ENCODE measurements around the gene UBE2O. TPM values are rescaled to one million over a fixed set of nuclear protein-coding genes. Genes with fewer than 3 reads are reported as not detected.

The UBE2O gene
- total and polyA plus RNA-seq, 4 donors: 25.0 to 47.4 (median 35.8) TPM

DNA sequence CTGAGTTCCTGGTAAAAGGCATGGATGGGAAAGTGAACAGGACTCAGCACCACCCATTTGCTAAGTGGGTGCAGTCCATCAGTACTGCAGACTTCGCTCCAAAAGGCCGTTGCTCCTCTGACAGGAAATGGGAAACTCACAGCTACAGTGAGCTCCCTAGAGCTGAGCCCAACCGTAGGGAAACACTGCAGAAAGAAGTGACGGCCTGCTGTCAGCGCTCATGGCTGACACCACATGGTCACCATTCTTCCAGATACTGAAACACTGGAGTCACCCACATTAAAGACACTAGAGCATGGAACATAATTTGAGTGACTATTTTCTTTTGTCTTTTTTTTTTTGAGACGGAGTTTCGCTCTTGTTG is 31.9 kb downstream of the UBE2O start:
- Histone ChIP-seq H3K9me3 (ENCODE audit: control insufficient read depth, insufficient read depth, low read length) (no peaks in the 10 kb centered on the region), H3K36me3 (ENCODE audit: control insufficient read depth, insufficient read depth, low read length) (peaks cover 14% of the 10 kb centered on the region), H3K4me3 (ENCODE audit: low read depth, low read length) (no peak overlapping the region), H3K27ac (ENCODE audit: low read depth, low read length) (no peak overlapping the region), H3K4me1 (ENCODE audit: control insufficient read depth, insufficient read depth, low read length) (peaks cover 28% of the 10 kb centered on the region), H3K27me3 (ENCODE audit: control insufficient read depth, insufficient read depth, low read length) (no peaks in the 10 kb centered on the region)
- DNase-seq (ENCODE audit: low read depth in 4 of 6, low spot score in 6 of 6): peak in 1 of 6 donors; percentile 38
- WGBS (ENCODE audit: insufficient coverage): 45% methylated on average over 5 of the region's 7 CpGs

- Histone ChIP-seq H3K27ac (ENCODE audit: low read depth, low read length) (no peak overlapping the region), H3K4me1 (ENCODE audit: control insufficient read depth, insufficient read depth, low read length) (peaks cover 28% of the 10 kb centered on the region), H3K4me3 (ENCODE audit: low read depth, low read length) (no peak overlapping the region), H3K27me3 (ENCODE audit: control insufficient read depth, insufficient read depth, low read length) (no peaks in the 10 kb centered on the region), H3K9me3 (ENCODE audit: control insufficient read depth, insufficient read depth, low read length) (no peaks in the 10 kb centered on the region), H3K36me3 (ENCODE audit: control insufficient read depth, insufficient read depth, low read length) (peaks cover 14% of the 10 kb centered on the region)
- DNase-seq (ENCODE audit: low read depth in 4 of 6, low spot score in 6 of 6): no peak
- whole genome bisulfite sequencing (ENCODE audit: insufficient coverage): 68% methylated on average over 10 of the region's 10 CpGs
Measured at GRCh38 chr17:76420356-76421043, 32.5 kb downstream of the UBE2O start.

- Histone ChIP-seq H3K4me1 (ENCODE audit: control insufficient read depth, insufficient read depth, low read length) (peaks cover 36% of the 10 kb centered on the region), H3K36me3 (ENCODE audit: control insufficient read depth, insufficient read depth, low read length) (peaks cover 14% of the 10 kb centered on the region), H3K4me3 (ENCODE audit: low read depth, low read length) (no peak overlapping the region), H3K9me3 (ENCODE audit: control insufficient read depth, insufficient read depth, low read length) (no peaks in the 10 kb centered on the region), H3K27me3 (ENCODE audit: control insufficient read depth, insufficient read depth, low read length) (no peaks in the 10 kb centered on the region), H3K27ac (ENCODE audit: low read depth, low read length) (no peak overlapping the region)
- WGBS (ENCODE audit: insufficient coverage): 68% methylated on average over 16 of the region's 17 CpGs
- peak in 2 of 6 donors; percentile 24 to 70 for DNase-seq (ENCODE audit: low read depth in 4 of 6, low spot score in 6 of 6)
Measured at GRCh38 chr17:76419576-76420260, 33.2 kb downstream of the UBE2O start.

DNA sequence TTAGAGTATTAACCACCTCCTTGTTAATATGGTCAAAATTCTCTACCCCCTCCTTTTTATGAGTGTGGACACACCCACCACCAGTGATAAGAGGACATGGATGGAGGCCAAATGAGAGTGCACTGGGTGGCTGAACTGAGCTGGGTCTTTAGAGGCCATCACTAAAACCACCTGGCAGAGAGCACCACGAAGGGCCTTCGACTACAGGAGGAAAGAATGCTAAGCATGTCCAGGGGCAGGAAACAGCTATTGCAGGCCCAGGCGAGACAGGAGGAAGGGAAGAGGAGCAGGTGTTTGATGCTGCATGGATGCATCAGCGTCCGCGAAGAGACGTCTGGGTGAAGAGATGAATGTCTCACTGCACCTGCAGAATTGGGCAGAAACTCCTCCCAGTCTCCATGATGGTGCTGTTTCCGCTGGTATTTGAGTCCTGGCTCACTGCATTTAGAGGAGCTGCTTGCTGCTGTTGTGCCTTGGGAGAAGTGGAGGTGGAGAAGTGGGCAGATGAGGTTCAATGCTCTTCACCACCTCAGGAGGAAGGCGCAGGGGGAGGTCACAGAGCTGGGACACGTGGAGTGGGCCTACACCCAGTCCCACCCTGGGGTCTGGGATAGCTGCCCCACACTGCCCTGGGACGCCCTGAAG is 35.3 kb downstream of the UBE2O start:
- H3K4me1 ChIP-seq (ENCODE audit: control insufficient read depth, insufficient read depth, low read length): peaks cover 49% of the 10 kb centered on the region
- no peaks in the 10 kb centered on the region for H3K27me3 ChIP-seq (ENCODE audit: control insufficient read depth, insufficient read depth, low read length)
- no peak overlapping the region for H3K4me3 ChIP-seq (ENCODE audit: low read depth, low read length)
- 86% methylated on average over 10 of the region's 11 CpGs for WGBS (ENCODE audit: insufficient coverage)
- H3K9me3 ChIP-seq (ENCODE audit: control insufficient read depth, insufficient read depth, low read length): no peaks in the 10 kb centered on the region
- H3K27ac ChIP-seq (ENCODE audit: low read depth, low read length): no peak overlapping the region
- peak in 1 of 6 donors; percentile 34 for DNase-seq (ENCODE audit: low read depth in 4 of 6, low spot score in 6 of 6)
- peaks cover 8% of the 10 kb centered on the region for H3K36me3 ChIP-seq (ENCODE audit: control insufficient read depth, insufficient read depth, low read length)

DNA sequence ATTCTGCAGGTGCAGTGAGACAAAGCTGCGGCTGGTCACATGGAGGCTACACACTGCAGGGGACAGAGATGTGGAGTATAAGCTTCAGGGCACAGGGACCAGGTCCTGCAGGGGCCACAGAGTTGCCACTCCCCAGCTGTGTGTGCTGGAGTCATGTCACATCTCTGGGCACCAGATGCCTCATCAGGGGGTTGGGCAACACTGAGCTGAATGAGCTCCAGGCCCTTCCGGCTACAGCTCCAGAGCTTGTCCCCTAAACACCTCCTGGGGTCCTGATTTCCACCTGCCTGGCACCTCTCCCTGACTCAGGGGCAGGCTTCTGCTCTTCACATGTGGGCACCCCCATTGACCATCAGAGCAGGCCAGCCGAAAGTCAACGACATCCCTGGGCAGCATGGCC is 36.1 kb downstream of the UBE2O start:
- Histone ChIP-seq H3K27ac (ENCODE audit: low read depth, low read length) (no peak overlapping the region), H3K4me1 (ENCODE audit: control insufficient read depth, insufficient read depth, low read length) (peaks cover 49% of the 10 kb centered on the region)
- 95% methylated on average over 4 of the region's 4 CpGs for WGBS (ENCODE audit: insufficient coverage)

DNA sequence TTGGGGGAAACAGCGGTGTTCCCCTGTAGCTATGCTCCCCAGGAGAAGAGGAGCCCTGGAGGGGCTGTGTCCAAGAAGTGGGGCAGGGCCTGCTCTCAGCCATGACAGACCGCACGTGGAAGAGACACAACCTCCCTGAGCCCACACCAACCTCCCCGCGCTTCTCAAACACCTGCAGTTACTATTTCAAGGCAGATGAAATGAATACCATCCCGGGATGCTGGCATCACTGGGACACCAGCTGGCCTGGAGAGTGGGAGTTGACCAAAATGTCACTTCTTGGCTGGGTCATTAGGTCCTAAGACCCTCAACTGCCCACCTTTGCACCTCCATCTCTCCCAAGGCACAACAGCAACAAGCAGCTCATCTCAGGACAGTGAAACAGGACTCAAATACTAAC is 36.5 kb downstream of the UBE2O start:
- Histone ChIP-seq H3K27ac (ENCODE audit: low read depth, low read length) (no peak overlapping the region), H3K4me1 (ENCODE audit: control insufficient read depth, insufficient read depth, low read length) (peaks cover 49% of the 10 kb centered on the region), H3K36me3 (ENCODE audit: control insufficient read depth, insufficient read depth, low read length) (peaks cover 14% of the 10 kb centered on the region), H3K27me3 (ENCODE audit: control insufficient read depth, insufficient read depth, low read length) (no peaks in the 10 kb centered on the region), H3K9me3 (ENCODE audit: control insufficient read depth, insufficient read depth, low read length) (no peaks in the 10 kb centered on the region), H3K4me3 (ENCODE audit: low read depth, low read length) (no peak overlapping the region)
- WGBS (ENCODE audit: insufficient coverage): 100% methylated on average over 1 of the region's 6 CpGs
- DNase-seq (ENCODE audit: low read depth in 4 of 6, low spot score in 6 of 6): no peak

More for the DNA sequence above, 36.1 kb downstream of the UBE2O start:
- Histone ChIP-seq H3K36me3 (ENCODE audit: control insufficient read depth, insufficient read depth, low read length) (peaks cover 10% of the 10 kb centered on the region), H3K9me3 (ENCODE audit: control insufficient read depth, insufficient read depth, low read length) (no peaks in the 10 kb centered on the region), H3K27me3 (ENCODE audit: control insufficient read depth, insufficient read depth, low read length) (no peaks in the 10 kb centered on the region), H3K4me3 (ENCODE audit: low read depth, low read length) (no peak overlapping the region)
- no peak for DNase-seq (ENCODE audit: low read depth in 4 of 6, low spot score in 6 of 6)

DNA sequence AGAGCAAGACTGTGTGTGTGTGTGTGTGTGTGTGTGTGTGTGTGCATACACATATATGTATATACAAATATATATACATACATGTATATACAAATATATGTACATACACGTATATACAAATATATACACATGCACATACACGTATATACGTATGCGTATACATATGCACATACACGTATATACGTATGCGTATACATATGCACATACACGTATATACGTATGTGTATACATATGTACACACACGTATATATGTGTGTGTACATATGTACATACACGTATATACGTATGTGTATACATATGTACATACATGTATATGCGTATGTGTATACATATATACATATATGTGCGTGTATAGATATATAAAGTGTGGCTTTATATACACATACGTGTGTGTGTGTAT is 37.2 kb downstream of the UBE2O start:
- Histone ChIP-seq H3K27ac (ENCODE audit: low read depth, low read length) (no peak overlapping the region), H3K27me3 (ENCODE audit: control insufficient read depth, insufficient read depth, low read length) (no peaks in the 10 kb centered on the region), H3K36me3 (ENCODE audit: control insufficient read depth, insufficient read depth, low read length) (peaks cover 19% of the 10 kb centered on the region), H3K4me3 (ENCODE audit: low read depth, low read length) (no peak overlapping the region), H3K9me3 (ENCODE audit: control insufficient read depth, insufficient read depth, low read length) (no peaks in the 10 kb centered on the region), H3K4me1 (ENCODE audit: control insufficient read depth, insufficient read depth, low read length) (peaks cover 45% of the 10 kb centered on the region)
- DNase-seq (ENCODE audit: low read depth in 4 of 6, low spot score in 6 of 6): no peak
- no CpG with 5 or more reads among the region's 15 CpGs for WGBS (ENCODE audit: insufficient coverage)

DNA sequence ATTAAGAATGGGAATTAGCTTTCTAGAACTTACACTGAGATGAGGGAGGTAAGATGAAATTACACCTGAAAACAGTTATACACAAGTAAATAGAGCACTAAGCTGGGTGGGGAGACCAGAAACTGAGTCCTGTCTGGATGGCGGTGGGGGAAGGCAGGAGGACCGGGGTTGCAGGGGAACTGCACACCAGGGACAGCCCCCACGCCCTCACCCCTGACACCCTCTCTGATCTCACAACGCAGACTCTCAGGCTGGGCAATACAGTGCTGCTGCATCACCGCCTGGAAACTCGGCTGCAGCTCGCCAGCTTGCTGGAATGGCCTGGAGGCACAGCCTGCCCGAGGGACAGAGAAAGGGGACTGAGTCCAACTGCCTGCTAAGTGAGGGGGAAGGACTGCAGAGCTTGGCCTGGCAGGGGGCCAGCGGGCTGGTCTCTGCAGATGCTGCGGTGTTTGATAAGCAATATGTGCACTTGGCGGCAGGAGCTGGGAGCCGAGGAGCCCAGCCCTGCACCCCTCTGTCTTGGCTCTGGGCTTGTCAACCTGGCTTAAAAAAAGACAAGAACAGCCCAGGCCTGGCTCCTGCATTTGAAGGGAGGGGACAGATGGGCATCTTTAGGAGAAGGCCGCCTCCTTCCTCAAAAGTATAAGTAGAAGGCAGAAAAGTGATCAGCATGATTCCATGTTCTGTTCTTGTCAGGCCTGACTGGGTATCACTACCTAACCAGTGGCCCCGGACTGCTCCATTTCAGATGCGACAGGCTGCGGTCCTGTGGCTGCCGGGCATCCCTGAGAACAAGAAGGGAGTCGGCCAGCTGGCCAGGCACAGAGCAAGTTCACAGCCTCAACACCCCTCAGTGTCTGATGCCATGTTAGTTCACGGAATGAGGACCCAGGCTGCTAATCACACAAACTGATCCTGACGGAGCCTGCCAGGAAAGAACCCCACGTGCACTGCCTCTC is 38.3 kb downstream of the UBE2O start:
- Histone ChIP-seq H3K27ac (ENCODE audit: low read depth, low read length) (peak overlapping the region; percentile 66), H3K9me3 (ENCODE audit: control insufficient read depth, insufficient read depth, low read length) (no peaks in the 10 kb centered on the region)
- WGBS (ENCODE audit: insufficient coverage): 31% methylated on average over 19 of the region's 21 CpGs

GRCh38 chr17:76411247-76411646 is 41.7 kb downstream of the UBE2O start:
- Histone ChIP-seq H3K27ac (ENCODE audit: low read depth, low read length) (no peak overlapping the region), H3K36me3 (ENCODE audit: control insufficient read depth, insufficient read depth, low read length) (peaks cover 27% of the 10 kb centered on the region), H3K4me3 (ENCODE audit: low read depth, low read length) (no peak overlapping the region), H3K27me3 (ENCODE audit: control insufficient read depth, insufficient read depth, low read length) (no peaks in the 10 kb centered on the region), H3K9me3 (ENCODE audit: control insufficient read depth, insufficient read depth, low read length) (no peaks in the 10 kb centered on the region), H3K4me1 (ENCODE audit: control insufficient read depth, insufficient read depth, low read length) (peaks cover 35% of the 10 kb centered on the region)
- WGBS (ENCODE audit: insufficient coverage): 100% methylated on average over 4 of the region's 5 CpGs
- DNase-seq (ENCODE audit: low read depth in 4 of 6, low spot score in 6 of 6): no peak

More for the DNA sequence above, 38.3 kb downstream of the UBE2O start:
- peak in 5 of 6 donors; percentile 52 to 93 (median 56) for DNase-seq (ENCODE audit: low read depth in 4 of 6, low spot score in 6 of 6)
- H3K4me3 ChIP-seq (ENCODE audit: low read depth, low read length): no peak overlapping the region
- no peaks in the 10 kb centered on the region for H3K27me3 ChIP-seq (ENCODE audit: control insufficient read depth, insufficient read depth, low read length)
- H3K4me1 ChIP-seq (ENCODE audit: control insufficient read depth, insufficient read depth, low read length): peaks cover 33% of the 10 kb centered on the region
- H3K36me3 ChIP-seq (ENCODE audit: control insufficient read depth, insufficient read depth, low read length): peaks cover 28% of the 10 kb centered on the region

Data from spinal cord (tissue), 10 donors.